NT2/D1 (cell line): Measurements from ENCODE around the gene AGAP1.

Experiments
- DNase-seq: peaks from one replicate; pipeline ENCODE4 v3.0.0-alpha.2; 2011; ENCODE audit warnings: low read depth, low spot score
- H3K27me3 ChIP-seq: 2 replicates; pipeline ENCODE4 v1.6.0; 2011; ENCODE audit warnings: mild to moderate bottlenecking; ENCODE audit not compliant: insufficient read length, insufficient read depth
- H3K36me3 ChIP-seq: 2 replicates; pipeline ENCODE4 v1.6.1; 2011; ENCODE audit warnings: mild to moderate bottlenecking, low read length, mixed read lengths; ENCODE audit not compliant: insufficient read depth, insufficient read length
- H3K4me1 ChIP-seq: 2 replicates; pipeline ENCODE4 v1.5.1; 2011; ENCODE audit not compliant: insufficient read depth, insufficient read length
- H3K4me3 ChIP-seq: 2 replicates; pipeline ENCODE4 v1.5.1; 2011; ENCODE audit warnings: low read depth; ENCODE audit not compliant: insufficient read length
- H3K9ac ChIP-seq: 2 replicates; pipeline ENCODE4 v1.6.0; 2011; ENCODE audit warnings: low read depth; ENCODE audit not compliant: insufficient read length
- H3K9me3 ChIP-seq: 2 replicates; pipeline ENCODE4 v1.5.1; 2011; ENCODE audit warnings: mild to moderate bottlenecking, low read length; ENCODE audit not compliant: insufficient read depth
- SUZ12 ChIP-seq: IDR thresholded peaks from 2 replicates; pipeline ENCODE4 v1.6.1; 2011; ENCODE audit not compliant: insufficient read length, insufficient read depth; ENCODE audit errors: extremely low read depth
- YY1 ChIP-seq: IDR thresholded peaks from 2 replicates; pipeline ENCODE4 v1.6.1; 2011; ENCODE audit not compliant: insufficient read length, insufficient read depth
- ZNF274 ChIP-seq: IDR thresholded peaks from 2 replicates; pipeline ENCODE4 v1.6.1; 2011; ENCODE audit warnings: mild to moderate bottlenecking, low read depth, low read length

AGAP1 gene

DNA sequence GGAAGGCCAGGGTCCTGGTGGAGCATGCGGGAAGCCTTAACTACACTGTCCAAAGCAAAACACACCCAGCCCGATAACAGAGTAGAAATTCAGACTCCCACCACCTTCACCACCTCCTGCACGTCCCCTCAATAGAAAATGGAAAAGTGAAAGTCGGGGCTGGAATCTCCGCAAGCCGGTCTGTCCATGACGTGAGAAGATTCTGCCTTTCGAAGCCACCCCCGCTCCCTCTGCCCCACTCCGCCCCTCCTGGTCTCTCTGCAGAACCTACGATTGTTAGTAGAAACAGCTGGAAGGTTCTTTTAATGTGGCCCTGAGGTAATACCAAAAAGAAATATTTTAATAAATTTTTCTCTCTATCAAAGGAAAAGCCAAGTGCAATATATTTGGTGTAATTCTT, 558.0 kb downstream of the AGAP1 start:
- no peak overlapping the region for H3K9ac ChIP-seq
- no peaks in the 10 kb centered on the region for H3K27me3 ChIP-seq
- DNase-seq: no peak
- no peaks in the 10 kb centered on the region for H3K9me3 ChIP-seq
- TF ChIP-seq SUZ12: no peak
- no peak for TF ChIP-seq YY1
- TF ChIP-seq ZNF274: no peak
- H3K4me3 ChIP-seq: no peak overlapping the region
- peaks cover 9% of the 10 kb centered on the region for H3K4me1 ChIP-seq
- peaks cover 6% of the 10 kb centered on the region for H3K36me3 ChIP-seq

DNA sequence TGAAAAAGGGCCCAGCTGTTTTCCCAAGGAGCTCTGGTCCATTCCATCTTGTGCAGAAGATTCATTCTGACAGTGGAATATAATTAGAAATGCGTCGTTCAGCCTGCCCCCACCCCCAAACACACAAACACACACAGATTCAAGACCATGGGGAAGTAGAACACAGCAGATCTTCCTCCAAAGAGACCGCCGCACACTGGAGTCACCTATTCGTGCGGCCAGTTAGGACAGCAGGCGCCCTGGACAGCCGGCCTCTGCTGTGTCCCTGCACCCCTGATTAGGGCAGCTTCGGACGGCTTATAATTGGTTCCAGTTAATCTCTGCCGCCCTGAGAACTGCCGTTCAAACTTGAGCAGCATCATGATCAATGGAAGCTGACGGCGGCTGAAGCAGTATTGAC, 558.4 kb downstream of the AGAP1 start:
- TF ChIP-seq ZNF274 (no peak), SUZ12 (no peak), YY1 (no peak)
- Histone ChIP-seq H3K9me3 (no peaks in the 10 kb centered on the region), H3K4me1 (peaks cover 7% of the 10 kb centered on the region), H3K4me3 (no peak overlapping the region), H3K9ac (no peak overlapping the region), H3K36me3 (peaks cover 6% of the 10 kb centered on the region), H3K27me3 (no peaks in the 10 kb centered on the region)
- no peak for DNase-seq

DNA sequence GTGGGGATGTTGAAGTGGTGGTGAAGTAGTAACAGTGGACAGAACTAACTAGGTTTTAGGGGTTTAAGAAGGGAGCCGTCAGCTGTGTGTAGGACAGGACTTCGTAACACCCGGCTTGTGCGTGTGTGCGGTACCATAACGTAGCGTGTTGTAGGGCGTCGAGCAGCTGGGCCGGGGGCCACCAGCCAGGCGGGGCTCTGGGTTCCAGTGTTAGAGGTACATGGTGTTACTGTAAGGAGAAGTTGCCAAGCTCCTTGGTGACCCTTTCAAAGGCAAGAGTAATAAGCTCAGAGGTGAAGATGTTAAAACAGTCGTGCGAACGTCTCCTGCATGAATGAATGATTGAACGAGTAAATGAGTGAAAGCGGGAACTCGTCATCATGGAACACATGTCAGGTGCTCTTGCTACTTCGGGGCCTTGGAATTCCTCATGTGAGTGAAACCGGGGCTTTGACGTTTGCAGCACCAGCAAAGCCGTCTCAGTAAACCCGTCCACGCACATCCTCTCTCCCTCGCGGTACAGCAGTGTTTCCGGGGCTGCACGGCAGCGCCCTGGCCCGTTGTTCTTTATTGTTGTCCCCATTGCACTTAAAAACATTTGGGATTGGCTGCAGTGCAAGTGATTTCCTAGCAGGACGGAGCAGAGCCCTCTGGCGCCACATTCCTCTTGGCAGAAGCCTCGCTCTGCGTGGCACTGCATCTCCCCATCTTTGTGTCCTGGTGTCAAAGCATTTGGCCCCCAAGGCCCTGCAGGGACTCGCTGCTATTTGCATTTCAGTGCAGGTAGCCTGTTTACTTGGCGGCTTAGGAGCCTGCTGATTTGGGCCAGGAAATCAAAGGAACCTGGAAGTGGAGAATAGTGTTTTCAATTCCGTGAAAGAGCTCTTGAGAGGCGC, 559.3 kb downstream of the AGAP1 start:
- Histone ChIP-seq H3K27me3 (no peaks in the 10 kb centered on the region), H3K4me3 (no peak overlapping the region), H3K9me3 (peaks cover 8% of the 10 kb centered on the region), H3K9ac (no peak overlapping the region), H3K4me1 (peaks cover 6% of the 10 kb centered on the region), H3K36me3 (peaks cover 5% of the 10 kb centered on the region)
- TF ChIP-seq SUZ12: no peak
- TF ChIP-seq YY1: no peak
- TF ChIP-seq ZNF274: no peak
- peak; percentile 73 for DNase-seq

DNA sequence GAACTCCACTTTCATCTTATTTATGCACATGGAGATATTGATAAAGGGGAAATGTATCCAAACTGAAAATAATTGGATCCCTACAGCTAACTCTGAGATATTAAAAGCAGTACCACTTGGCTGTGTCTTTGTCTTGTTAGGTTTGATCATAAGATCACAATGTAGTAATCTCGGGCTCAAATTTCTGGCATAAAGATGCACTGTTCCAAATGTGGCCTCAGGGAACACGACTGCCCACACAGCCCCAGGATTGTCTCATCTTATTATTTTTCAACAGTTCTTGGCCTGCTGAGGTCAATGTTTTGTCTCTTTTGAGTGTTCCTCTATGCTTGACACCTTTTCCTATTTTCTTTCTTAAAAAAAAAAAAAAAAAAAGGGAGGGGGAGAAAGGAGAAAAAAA, 560.3 kb downstream of the AGAP1 start:
- Histone ChIP-seq H3K4me1 (peaks cover 6% of the 10 kb centered on the region), H3K9ac (peak overlapping the region; percentile 54), H3K9me3 (peaks cover 16% of the 10 kb centered on the region), H3K27me3 (no peaks in the 10 kb centered on the region), H3K36me3 (no peaks in the 10 kb centered on the region), H3K4me3 (no peak overlapping the region)
- TF ChIP-seq ZNF274 (no peak), YY1 (no peak), SUZ12 (no peak)
- no peak for DNase-seq

DNA sequence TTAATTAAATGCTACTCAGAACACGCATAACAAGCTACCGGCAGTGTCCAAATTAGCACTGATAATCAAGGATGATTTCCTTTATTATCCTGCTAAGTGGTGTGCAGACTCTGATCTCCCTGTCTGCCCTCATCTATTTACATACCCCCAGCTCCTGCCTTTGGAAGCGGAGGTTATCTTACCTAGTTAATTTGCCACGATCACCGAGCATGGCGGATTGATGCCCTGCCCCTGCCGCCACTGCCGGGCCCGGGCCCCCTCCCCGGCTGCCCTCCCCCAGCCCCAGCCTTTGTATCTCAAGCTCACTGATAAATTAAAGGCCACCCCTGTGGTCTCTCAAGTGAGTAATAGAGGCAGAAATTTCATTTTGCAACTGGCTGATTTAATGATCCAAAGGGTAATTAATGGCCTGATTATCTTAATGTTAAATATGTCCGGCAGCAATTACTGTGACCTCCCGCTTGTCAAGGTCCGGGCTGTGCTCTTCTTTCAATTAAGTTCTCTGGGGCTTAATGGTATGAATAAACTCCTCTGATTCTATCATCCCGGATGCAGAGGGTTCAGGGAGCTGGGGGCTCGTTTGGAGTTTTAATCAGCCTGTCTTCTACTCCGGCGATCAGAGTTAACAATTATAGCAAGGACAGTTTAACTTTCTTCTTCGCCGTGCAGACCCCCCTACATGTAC, 560.9 kb downstream of the AGAP1 start:
- TF ChIP-seq SUZ12 (no peak), YY1 (no peak), ZNF274 (no peak)
- H3K36me3 ChIP-seq: no peaks in the 10 kb centered on the region
- H3K4me3 ChIP-seq: no peak overlapping the region
- no peaks in the 10 kb centered on the region for H3K27me3 ChIP-seq
- H3K9me3 ChIP-seq: peaks cover 16% of the 10 kb centered on the region
- H3K4me1 ChIP-seq: peaks cover 6% of the 10 kb centered on the region
- no peak overlapping the region for H3K9ac ChIP-seq
- no peak for DNase-seq

DNA sequence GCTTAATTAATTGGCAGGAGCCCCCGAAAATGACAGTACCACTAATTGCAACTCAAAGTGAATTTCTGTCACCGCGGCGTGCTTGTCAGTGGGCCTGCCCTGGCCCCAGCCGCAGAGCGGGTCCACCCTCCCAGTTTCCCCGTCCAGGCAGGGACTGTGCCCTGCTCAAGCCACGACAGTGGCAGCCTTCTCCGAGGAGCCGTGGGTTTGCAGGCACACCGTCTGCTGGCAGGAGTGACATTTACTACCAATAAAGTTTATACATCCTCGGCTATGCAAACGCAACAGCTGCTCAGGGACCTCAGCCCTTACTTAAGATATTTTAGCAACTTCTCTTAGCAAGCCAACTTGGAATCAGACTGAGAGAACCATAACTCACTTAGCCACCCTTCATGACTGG, 561.6 kb downstream of the AGAP1 start:
- TF ChIP-seq SUZ12 (no peak), YY1 (no peak), ZNF274 (no peak)
- H3K4me3 ChIP-seq: no peak overlapping the region
- H3K4me1 ChIP-seq: peaks cover 6% of the 10 kb centered on the region
- H3K9ac ChIP-seq: no peak overlapping the region
- H3K36me3 ChIP-seq: no peaks in the 10 kb centered on the region
- no peak for DNase-seq
- H3K27me3 ChIP-seq: no peaks in the 10 kb centered on the region
- H3K9me3 ChIP-seq: peaks cover 16% of the 10 kb centered on the region

DNA sequence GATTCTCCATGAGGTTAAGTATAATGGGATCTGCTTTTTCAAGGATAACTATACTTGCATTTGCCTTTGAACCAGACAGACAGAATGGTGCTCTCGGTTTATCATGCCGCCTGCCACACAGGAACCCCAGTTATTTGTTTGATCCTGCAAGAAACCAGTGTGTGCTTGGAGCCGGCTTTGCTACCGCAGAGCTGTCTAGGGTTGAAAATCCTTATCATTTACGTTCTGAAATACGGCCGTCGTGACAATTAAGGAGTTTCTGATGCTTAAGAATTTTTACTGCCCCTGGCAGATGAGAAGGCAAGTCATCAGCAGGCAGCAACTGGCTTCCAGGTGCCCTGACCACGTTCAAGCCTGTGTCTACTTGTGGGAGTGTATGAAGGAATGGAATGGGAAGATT, 562.3 kb downstream of the AGAP1 start:
- H3K9me3 ChIP-seq: peaks cover 16% of the 10 kb centered on the region
- no peak overlapping the region for H3K9ac ChIP-seq
- DNase-seq: no peak
- H3K4me3 ChIP-seq: no peak overlapping the region
- H3K36me3 ChIP-seq: no peaks in the 10 kb centered on the region
- TF ChIP-seq YY1: no peak
- no peaks in the 10 kb centered on the region for H3K27me3 ChIP-seq
- H3K4me1 ChIP-seq: peaks cover 6% of the 10 kb centered on the region

DNA sequence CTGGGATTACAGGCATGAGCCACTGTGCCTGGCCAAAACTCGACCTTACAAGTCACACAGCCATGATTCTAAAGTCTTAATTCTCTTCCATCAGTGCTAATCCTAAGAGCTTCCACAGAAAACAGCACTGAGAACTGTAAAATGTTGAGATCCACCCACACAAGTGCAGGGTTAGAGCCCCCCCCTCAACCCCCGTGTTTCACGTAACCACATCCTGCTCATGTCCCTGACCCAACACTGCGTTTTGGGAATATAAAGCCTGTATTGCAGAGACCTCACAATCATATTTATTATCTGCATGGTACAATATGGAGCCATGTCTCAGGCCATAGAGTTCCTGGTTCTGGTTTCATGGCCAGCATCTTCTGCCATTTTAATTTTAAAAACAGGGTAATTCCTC, 563.5 kb downstream of the AGAP1 start:
- no peaks in the 10 kb centered on the region for H3K36me3 ChIP-seq
- H3K27me3 ChIP-seq: no peaks in the 10 kb centered on the region
- H3K4me3 ChIP-seq: no peak overlapping the region
- peaks cover 11% of the 10 kb centered on the region for H3K4me1 ChIP-seq
- no peak for DNase-seq
- no peak overlapping the region for H3K9ac ChIP-seq
- H3K9me3 ChIP-seq: peaks cover 16% of the 10 kb centered on the region
- TF ChIP-seq SUZ12 (no peak), YY1 (no peak), ZNF274 (no peak)
